Suprapubic skin (tissue), 4 donors: ENCODE results near the gene POLR2C.

Source experiments
- EP300 ChIP-seq: sonication (generic); formaldehyde crosslinking; IDR thresholded peaks from one replicate; pipeline ENCODE4 v1.6.1; 2017; ENCODE audit warnings: antibody characterized with exemption
- POLR2A ChIP-seq, 2 donors: fragments of 450-650 bp; IDR thresholded peaks; one replicate each; pipeline ENCODE4 v1.6.1; 2017; ENCODE audit warnings: antibody characterized with exemption in 2 of 2, mild to moderate bottlenecking in 2 of 2, moderate library complexity in 2 of 2
- POLR2AphosphoS5 ChIP-seq, 3 donors: sonication (generic); formaldehyde crosslinking; IDR thresholded peaks; one replicate each; pipeline ENCODE4 v1.6.1; 2017; ENCODE audit warnings: antibody characterized with exemption in 3 of 3
- TF ChIP-seq, protein P1 (sequence below), 2 donors: fragments of 200-600 bp in 1 of 2; fragments of 450-650 bp in 1 of 2; sonication (generic) in 1 of 2; IDR thresholded peaks; one replicate each; pipeline ENCODE4 v1.5.1; 2016 to 2019; ENCODE audit warnings: antibody characterized with exemption in 2 of 2, mild to moderate bottlenecking in 1 of 2, moderate library complexity in 1 of 2

DNA sequence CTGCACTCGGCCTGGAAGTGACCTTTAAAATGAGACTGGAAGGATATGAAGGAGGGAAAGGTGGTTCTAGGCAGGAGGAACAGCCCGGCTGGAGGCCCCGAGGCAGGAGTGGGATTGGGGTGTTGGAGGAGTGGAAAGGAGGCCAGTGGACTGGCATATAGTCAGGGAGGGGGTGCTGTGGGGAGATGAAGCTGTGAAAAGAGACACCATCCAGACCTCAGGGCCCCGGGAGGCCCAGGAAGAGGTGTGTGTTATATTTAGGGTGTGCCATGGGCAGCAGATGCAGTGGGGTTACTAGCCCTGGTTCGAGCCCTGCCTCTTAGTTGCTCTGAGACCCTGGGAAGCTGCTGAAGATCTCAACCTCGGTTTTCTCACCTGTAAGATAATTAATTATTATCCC, 42.7 kb downstream of the POLR2C start:
- TF ChIP-seq, protein P1, sequence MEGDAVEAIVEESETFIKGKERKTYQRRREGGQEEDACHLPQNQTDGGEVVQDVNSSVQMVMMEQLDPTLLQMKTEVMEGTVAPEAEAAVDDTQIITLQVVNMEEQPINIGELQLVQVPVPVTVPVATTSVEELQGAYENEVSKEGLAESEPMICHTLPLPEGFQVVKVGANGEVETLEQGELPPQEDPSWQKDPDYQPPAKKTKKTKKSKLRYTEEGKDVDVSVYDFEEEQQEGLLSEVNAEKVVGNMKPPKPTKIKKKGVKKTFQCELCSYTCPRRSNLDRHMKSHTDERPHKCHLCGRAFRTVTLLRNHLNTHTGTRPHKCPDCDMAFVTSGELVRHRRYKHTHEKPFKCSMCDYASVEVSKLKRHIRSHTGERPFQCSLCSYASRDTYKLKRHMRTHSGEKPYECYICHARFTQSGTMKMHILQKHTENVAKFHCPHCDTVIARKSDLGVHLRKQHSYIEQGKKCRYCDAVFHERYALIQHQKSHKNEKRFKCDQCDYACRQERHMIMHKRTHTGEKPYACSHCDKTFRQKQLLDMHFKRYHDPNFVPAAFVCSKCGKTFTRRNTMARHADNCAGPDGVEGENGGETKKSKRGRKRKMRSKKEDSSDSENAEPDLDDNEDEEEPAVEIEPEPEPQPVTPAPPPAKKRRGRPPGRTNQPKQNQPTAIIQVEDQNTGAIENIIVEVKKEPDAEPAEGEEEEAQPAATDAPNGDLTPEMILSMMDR (IDR thresholded peaks at IDR 0.05), result no peak
- TF ChIP-seq EP300 (no peak), POLR2A (IDR thresholded peaks at IDR 0.05) (no peak), POLR2AphosphoS5 (IDR thresholded peaks at IDR 0.05) (no peak)
